GM23338 (cell line): ENCODE data around the gene SCRG1. TPM values are rescaled to one million over a fixed set of nuclear protein-coding genes. Genes with fewer than 3 reads are reported as not detected.

Experiments used
- ATAC-seq: fragments of 200-7000 bp; cut with Tn5 transposase; 3 replicates; pipeline ENCODE4 v1.9.1; 2020
- DNase-seq: peaks from one replicate; pipeline ENCODE4 v3.0.0-alpha.2; 2015; ENCODE audit warnings: low spot score
- H2AFZ ChIP-seq: fragments of 200-600 bp; sonication (generic); 2 replicates; pipeline ENCODE4 v1.8.0; 2016; ENCODE audit warnings: antibody characterized with exemption, mild to moderate bottlenecking, moderate library complexity
- H3F3A ChIP-seq: fragments of 200-600 bp; sonication (generic); replicated peaks from 2 replicates; pipeline ENCODE4 v1.8.0; 2017; ENCODE audit warnings: antibody characterized with exemption, mixed run types, low read depth
- H3K27ac ChIP-seq: fragments of 200-600 bp; sonication (generic); 2 replicates; pipeline ENCODE4 v1.6.1; 2016; ENCODE audit warnings: low read depth
- H3K27me3 ChIP-seq: fragments of 200-600 bp; sonication (generic); 2 replicates; pipeline ENCODE4 v1.8.0; 2016; ENCODE audit warnings: mild to moderate bottlenecking, mixed run types, moderate library complexity; ENCODE audit not compliant: insufficient read depth
- H3K36me3 ChIP-seq: fragments of 200-600 bp; sonication (generic); 2 replicates; pipeline ENCODE4 v1.8.0; 2016; ENCODE audit warnings: mild to moderate bottlenecking; ENCODE audit not compliant: insufficient read depth
- H3K4me1 ChIP-seq: fragments of 200-600 bp; sonication (generic); 2 replicates; pipeline ENCODE4 v1.8.0; 2016; ENCODE audit warnings: mild to moderate bottlenecking, moderate library complexity; ENCODE audit not compliant: insufficient read depth
- H3K4me2 ChIP-seq: fragments of 200-600 bp; sonication (generic); 2 replicates; pipeline ENCODE4 v1.7.1; 2017; ENCODE audit warnings: mixed run types
- H3K4me3 ChIP-seq: fragments of 200-600 bp; sonication (generic); 2 replicates; pipeline ENCODE4 v1.6.1; 2016; ENCODE audit warnings: mixed run types
- H3K79me2 ChIP-seq: fragments of 200-600 bp; sonication (generic); replicated peaks from 2 replicates; pipeline ENCODE4 v1.8.0; 2017; ENCODE audit warnings: mild to moderate bottlenecking; ENCODE audit not compliant: insufficient read depth
- H3K9me2 ChIP-seq: fragments of 200-600 bp; sonication (generic); 2 replicates; pipeline ENCODE4 v1.8.0; 2017; ENCODE audit not compliant: insufficient read depth
- H4K20me1 ChIP-seq: fragments of 200-600 bp; sonication (generic); replicated peaks from 2 replicates; pipeline ENCODE4 v1.8.0; 2017; ENCODE audit warnings: mild to moderate bottlenecking; ENCODE audit not compliant: insufficient read depth
- H3K27ac Mint-ChIP-seq: 2 replicates; pipeline ENCODE4 v1.8.0; 2020; ENCODE audit warnings: inconsistent platforms, mild to moderate bottlenecking, moderate library complexity, mixed read lengths
- H3K27me3 Mint-ChIP-seq: 3 replicates; pipeline ENCODE4 v1.8.0; 2022; ENCODE audit warnings: low read depth, mild to moderate bottlenecking, moderate library complexity, mixed read lengths, inconsistent platforms; ENCODE audit not compliant: insufficient read depth, poor library complexity
- H3K36me3 Mint-ChIP-seq: 3 replicates; pipeline ENCODE4 v1.8.0; 2021; ENCODE audit warnings: low read depth, mild to moderate bottlenecking, inconsistent platforms, moderate library complexity, mixed read lengths
- H3K4me1 Mint-ChIP-seq: 3 replicates; pipeline ENCODE4 v1.8.0; 2020; ENCODE audit warnings: mild to moderate bottlenecking, inconsistent platforms, mixed read lengths
- H3K4me3 Mint-ChIP-seq: 3 replicates; pipeline ENCODE4 v1.8.0; 2021; ENCODE audit warnings: moderate library complexity, mild to moderate bottlenecking, inconsistent platforms, mixed read lengths
- H3K9me3 Mint-ChIP-seq: 3 replicates; pipeline ENCODE4 v1.8.0; 2020; ENCODE audit warnings: moderate library complexity, mild to moderate bottlenecking, inconsistent platforms, mixed read lengths
- EZH2 ChIP-seq: fragments of 200-600 bp; sonication (generic); IDR thresholded peaks from one replicate; pipeline ENCODE4 v1.8.0; 2017; ENCODE audit warnings: antibody characterized with exemption, mild to moderate bottlenecking, low read depth; ENCODE audit not compliant: unreplicated experiment
- EZH2phosphoT487 ChIP-seq: fragments of 200-600 bp; sonication (generic); IDR thresholded peaks from one replicate; pipeline ENCODE4 v1.8.1; 2018; ENCODE audit warnings: antibody characterized with exemption; ENCODE audit not compliant: unreplicated experiment
- JUNB ChIP-seq: IDR thresholded peaks from one replicate; pipeline ENCODE4 v1.6.1; 2016; ENCODE audit warnings: antibody characterized with exemption; ENCODE audit not compliant: unreplicated experiment
- NANOG ChIP-seq: IDR thresholded peaks from 2 replicates; pipeline ENCODE4 v1.6.1; 2016; ENCODE audit warnings: antibody characterized with exemption, borderline replicate concordance
- POLR2AphosphoS5 ChIP-seq: IDR thresholded peaks from 2 replicates; pipeline ENCODE4 v1.6.1; 2016; ENCODE audit warnings: antibody characterized with exemption, low read depth
- STAT1 ChIP-seq: IDR thresholded peaks from one replicate; pipeline ENCODE4 v1.6.1; 2016; ENCODE audit warnings: antibody characterized with exemption; ENCODE audit not compliant: unreplicated experiment
- ZNF114 ChIP-seq: fragments of 250-450 bp; sonication (Bioruptor Pico); IDR thresholded peaks from 2 replicates; pipeline ENCODE4 v1.5.0; 2020; ENCODE audit warnings: mild to moderate bottlenecking, moderate library complexity
- ZNF331 ChIP-seq: fragments of 250-450 bp; sonication (Bioruptor Pico); IDR thresholded peaks from 2 replicates; pipeline ENCODE4 v1.5.0; 2020; ENCODE audit warnings: low read depth, mild to moderate bottlenecking, moderate library complexity
- polyA plus RNA-seq: library from polyadenylated mRNA; unstranded; fragments of >200 nt; fragmentation: Nextera tagmentation; extraction: Ambion mirVana; gene quantifications from 2 replicates; pipeline ENCODE4 v1.2.1, GENCODE V29; 2016
- total RNA-seq: library from RNA; depleted of rRNA; stranded (reverse); fragments of >200 nt; shearing (Covaris generic); gene quantifications from 2 replicates; pipeline ENCODE4 v1.2.3, GENCODE V29; 2014
- TF ChIP-seq, protein P1 (sequence below), 2 experiments: fragments of 200-600 bp in 1 of 2; sonication (generic) in 1 of 2; conservative IDR thresholded peaks; 2 replicates each; pipeline versions ENCODE4 v1.5.1 to v1.6.1; 2016 to 2017; ENCODE audit warnings: antibody characterized with exemption in 2 of 2, low read depth in 2 of 2, mild to moderate bottlenecking in 2 of 2, moderate library complexity in 1 of 2
- TF ChIP-seq, protein P2 (sequence below): IDR thresholded peaks from 2 replicates; pipeline ENCODE4 v1.6.1; 2016; ENCODE audit warnings: antibody characterized with exemption

SCRG1 gene
- total and polyA plus RNA-seq, 2 experiments from 2014 or later = 0.45 TPM; not detected in 1

DNA sequence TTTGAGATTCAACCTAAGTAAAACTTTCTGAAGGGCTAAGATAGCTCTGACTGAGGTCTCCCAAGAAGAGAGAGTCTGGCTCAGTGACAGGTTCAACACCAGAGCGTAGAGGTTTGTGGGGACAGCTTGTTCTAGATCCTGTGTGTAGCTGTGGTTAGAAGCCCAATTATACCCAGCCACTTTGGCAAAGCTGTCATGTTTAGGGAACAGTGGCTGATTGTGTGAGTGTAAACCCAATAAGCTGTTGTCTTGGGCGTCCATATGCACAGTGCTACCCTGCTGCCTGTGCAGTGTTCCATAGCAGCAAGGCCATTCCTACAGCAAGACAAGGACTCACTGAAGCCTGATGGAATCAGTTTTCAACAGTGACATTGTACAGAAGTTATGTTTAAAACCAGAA lies 11.2 kb upstream of the SCRG1 start (continued):
- TF ChIP-seq, protein P1, sequence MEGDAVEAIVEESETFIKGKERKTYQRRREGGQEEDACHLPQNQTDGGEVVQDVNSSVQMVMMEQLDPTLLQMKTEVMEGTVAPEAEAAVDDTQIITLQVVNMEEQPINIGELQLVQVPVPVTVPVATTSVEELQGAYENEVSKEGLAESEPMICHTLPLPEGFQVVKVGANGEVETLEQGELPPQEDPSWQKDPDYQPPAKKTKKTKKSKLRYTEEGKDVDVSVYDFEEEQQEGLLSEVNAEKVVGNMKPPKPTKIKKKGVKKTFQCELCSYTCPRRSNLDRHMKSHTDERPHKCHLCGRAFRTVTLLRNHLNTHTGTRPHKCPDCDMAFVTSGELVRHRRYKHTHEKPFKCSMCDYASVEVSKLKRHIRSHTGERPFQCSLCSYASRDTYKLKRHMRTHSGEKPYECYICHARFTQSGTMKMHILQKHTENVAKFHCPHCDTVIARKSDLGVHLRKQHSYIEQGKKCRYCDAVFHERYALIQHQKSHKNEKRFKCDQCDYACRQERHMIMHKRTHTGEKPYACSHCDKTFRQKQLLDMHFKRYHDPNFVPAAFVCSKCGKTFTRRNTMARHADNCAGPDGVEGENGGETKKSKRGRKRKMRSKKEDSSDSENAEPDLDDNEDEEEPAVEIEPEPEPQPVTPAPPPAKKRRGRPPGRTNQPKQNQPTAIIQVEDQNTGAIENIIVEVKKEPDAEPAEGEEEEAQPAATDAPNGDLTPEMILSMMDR (conservative IDR thresholded peaks at IDR 0.05; ENCODE audit: low read depth in 2 of 2) = no peak

DNA sequence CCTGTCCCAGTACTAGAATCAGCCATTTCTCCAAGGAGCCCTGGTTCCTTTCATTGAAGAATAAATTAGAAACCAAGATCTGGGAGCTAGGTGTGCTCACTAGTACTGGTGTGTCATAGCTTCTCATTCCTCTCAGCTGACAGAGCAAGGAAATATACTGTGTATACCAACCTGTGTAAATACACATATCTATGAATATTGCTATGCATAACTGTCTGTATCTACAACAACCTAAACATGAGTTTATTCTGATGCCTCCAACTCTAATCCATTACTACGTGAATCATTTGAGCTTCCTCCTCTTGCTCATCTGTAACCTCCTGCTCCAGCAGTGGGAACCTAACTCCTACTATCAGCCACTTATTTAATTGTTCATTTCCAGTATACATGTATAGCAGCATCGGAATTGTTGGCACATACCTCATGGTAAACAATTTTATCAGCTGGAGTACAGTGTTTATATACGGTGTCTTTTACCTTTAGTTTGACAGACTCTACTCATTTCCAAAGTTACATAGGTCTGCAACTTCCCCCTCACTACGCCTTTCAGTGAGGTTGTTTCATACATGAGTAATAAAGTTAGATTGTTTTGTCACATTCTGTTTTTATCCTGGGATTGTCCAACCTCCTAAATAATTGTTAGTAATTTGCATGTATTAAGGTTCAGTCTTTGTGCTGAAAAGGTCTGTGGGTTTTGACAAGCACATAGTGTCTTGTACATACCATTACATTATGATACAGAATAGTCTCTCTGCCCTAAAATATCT lies 7.1 kb upstream of the SCRG1 start:
- Histone ChIP-seq H3K4me1 (no peaks in the 10 kb centered on the region), H3K4me2 (no peak overlapping the region), H3K27me3 (no peaks in the 10 kb centered on the region), H4K20me1 (no peaks in the 10 kb centered on the region), H3K9me2 (no peaks in the 10 kb centered on the region), H3K4me3 (no peak overlapping the region), H3F3A (no peaks in the 10 kb centered on the region), H3K36me3 (no peaks in the 10 kb centered on the region), H2AFZ (no peak overlapping the region), H3K79me2 (no peaks in the 10 kb centered on the region), H3K27ac (no peak overlapping the region)
- H3K9me3 Mint-ChIP-seq = no peaks in the 10 kb centered on the region
- no peaks in the 10 kb centered on the region for H3K36me3 Mint-ChIP-seq
- no peak for ATAC-seq
- peaks cover 2% of the 10 kb centered on the region for H3K27me3 Mint-ChIP-seq
- DNase-seq = no peak
- H3K4me3 Mint-ChIP-seq = no peak overlapping the region
- no peaks in the 10 kb centered on the region; the same call in 2 of the 3 replicates for H3K4me1 Mint-ChIP-seq
- no peak for TF ChIP-seq EZH2phosphoT487
- TF ChIP-seq, protein P1 (conservative IDR thresholded peaks at IDR 0.05; ENCODE audit: low read depth in 2 of 2) = no peak
- no peak overlapping the region for H3K27ac Mint-ChIP-seq

DNA sequence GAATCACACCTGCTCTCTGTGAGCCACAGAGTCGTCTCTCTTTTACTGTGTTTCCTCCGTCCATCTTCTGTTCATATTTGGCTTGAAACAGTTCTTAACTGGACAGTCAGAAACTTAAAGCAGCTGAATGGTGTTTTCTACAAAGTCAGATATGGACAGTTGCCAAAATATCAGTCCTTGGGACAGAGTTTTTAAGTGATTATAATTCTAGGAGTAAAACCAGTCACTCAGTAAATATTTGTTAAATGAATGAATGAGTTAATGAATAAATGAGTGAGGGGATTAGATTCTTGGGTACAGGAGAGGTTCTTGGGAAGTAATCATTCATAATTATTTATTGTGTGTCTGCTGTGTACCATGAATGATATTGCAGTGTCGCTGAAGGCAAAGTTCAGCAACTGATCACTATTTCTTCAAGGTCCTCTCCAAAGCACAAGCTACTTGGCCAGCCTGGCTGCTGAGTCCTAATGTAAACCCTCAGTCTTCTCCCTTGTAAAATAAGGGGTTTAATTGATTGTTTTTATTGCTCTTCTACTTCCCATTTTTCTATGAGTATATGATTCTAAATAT lies 5.5 kb upstream of the SCRG1 start:
- Histone ChIP-seq H3F3A (no peaks in the 10 kb centered on the region), H3K9me2 (no peaks in the 10 kb centered on the region), H3K36me3 (no peaks in the 10 kb centered on the region), H3K79me2 (no peaks in the 10 kb centered on the region), H3K4me3 (no peak overlapping the region), H3K27ac (no peak overlapping the region), H3K4me1 (no peaks in the 10 kb centered on the region), H2AFZ (no peak overlapping the region), H3K4me2 (no peak overlapping the region), H4K20me1 (no peaks in the 10 kb centered on the region), H3K27me3 (no peaks in the 10 kb centered on the region)
- no peaks in the 10 kb centered on the region for H3K9me3 Mint-ChIP-seq
- peaks cover 1% of the 10 kb centered on the region for H3K27me3 Mint-ChIP-seq
- no peak for DNase-seq
- no peaks in the 10 kb centered on the region; the same call in 2 of the 3 replicates for H3K4me1 Mint-ChIP-seq
- H3K27ac Mint-ChIP-seq = no peak overlapping the region
- ATAC-seq = no peak
- no peaks in the 10 kb centered on the region for H3K36me3 Mint-ChIP-seq
- H3K4me3 Mint-ChIP-seq = no peak overlapping the region
- TF ChIP-seq JUNB = no peak
- no peak for TF ChIP-seq ZNF331
- TF ChIP-seq ZNF114 (CRISPR knock-in tag) = no peak
- TF ChIP-seq NANOG = no peak
- no peak for TF ChIP-seq EZH2
- TF ChIP-seq, protein P1 (conservative IDR thresholded peaks at IDR 0.05; ENCODE audit: low read depth in 2 of 2) = no peak
- no peak for TF ChIP-seq STAT1
- TF ChIP-seq POLR2AphosphoS5 = no peak
- TF ChIP-seq, protein P2, sequence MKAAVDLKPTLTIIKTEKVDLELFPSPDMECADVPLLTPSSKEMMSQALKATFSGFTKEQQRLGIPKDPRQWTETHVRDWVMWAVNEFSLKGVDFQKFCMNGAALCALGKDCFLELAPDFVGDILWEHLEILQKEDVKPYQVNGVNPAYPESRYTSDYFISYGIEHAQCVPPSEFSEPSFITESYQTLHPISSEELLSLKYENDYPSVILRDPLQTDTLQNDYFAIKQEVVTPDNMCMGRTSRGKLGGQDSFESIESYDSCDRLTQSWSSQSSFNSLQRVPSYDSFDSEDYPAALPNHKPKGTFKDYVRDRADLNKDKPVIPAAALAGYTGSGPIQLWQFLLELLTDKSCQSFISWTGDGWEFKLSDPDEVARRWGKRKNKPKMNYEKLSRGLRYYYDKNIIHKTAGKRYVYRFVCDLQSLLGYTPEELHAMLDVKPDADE = no peak
